ENCODE measurements around the gene TRIM17.
A peak's percentile ranks its signal among the peaks of the same experiment; 100 is the strongest.

TRIM17 gene

GRCh38 chr1:228416217-228416933, at the start of gene TRIM17:
TSS of gene TRIM17 (minus strand) at chr1:228416861. CDS start at chr1:228415072, 1,789 bp downstream.
- no peak for DNase-seq

GRCh38 chr1:228465571-228466146, 49.0 kb upstream of the TRIM17 start:
- DNase-seq, result peak; percentile 33

GRCh38 chr1:228465141-228465540, 48.5 kb upstream of the TRIM17 start:
- DNase-seq, result no peak

GRCh38 chr1:228464487-228464983, 47.9 kb upstream of the TRIM17 start:
- peak; percentile 85 for DNase-seq

GRCh38 chr1:228463559-228464455, 47.1 kb upstream of the TRIM17 start:
- DNase-seq, result peak; percentile 92

- no peak for DNase-seq
These were observed 46.4 kb upstream of the TRIM17 start for GRCh38 chr1:228463009-228463558.

- DNase-seq, result no peak
These were observed 45.9 kb upstream of the TRIM17 start for GRCh38 chr1:228462560-228462959.

GRCh38 chr1:228460821-228461220, 44.2 kb upstream of the TRIM17 start:
- DNase-seq, result no peak

GRCh38 chr1:228459091-228459993, 42.7 kb upstream of the TRIM17 start:
- DNase-seq, result peak; percentile 83

- peak; percentile 93 for DNase-seq
These were observed 40.9 kb upstream of the TRIM17 start for GRCh38 chr1:228457396-228458176.

- DNase-seq, result no peak
These were observed 40.3 kb upstream of the TRIM17 start for GRCh38 chr1:228457017-228457395.

- no peak for DNase-seq
These were observed 39.8 kb upstream of the TRIM17 start for GRCh38 chr1:228456252-228457016.

GRCh38 chr1:228455715-228456114, 39.1 kb upstream of the TRIM17 start:
- no peak for DNase-seq

- no peak for DNase-seq
These were observed 37.6 kb upstream of the TRIM17 start for GRCh38 chr1:228454238-228454637.

GRCh38 chr1:228453614-228454013, 37.0 kb upstream of the TRIM17 start:
- DNase-seq, result no peak

- DNase-seq, result no peak
These were observed 36.4 kb upstream of the TRIM17 start for GRCh38 chr1:228453022-228453560.

GRCh38 chr1:228452194-228453021, 35.7 kb upstream of the TRIM17 start:
- DNase-seq, result no peak

GRCh38 chr1:228450200-228450599, 33.5 kb upstream of the TRIM17 start:
- no peak for DNase-seq

- no peak for DNase-seq
These were observed 31.7 kb upstream of the TRIM17 start for GRCh38 chr1:228448372-228448771.

Data from NK-92 treated with Interleukin-12 subunit alpha and Interleukin-12 subunit beta, amount 100 ng/mL, for 24 hours (cell line).